NCI-H345 treated with DMSO at 0.1 percent for 48 hours (cell line): ENCODE measurements around the gene CSMD2.

Experiments
- DNase-seq: peaks from one replicate; lab custom pipeline; 2025; ENCODE audit not compliant: unreplicated experiment; lab: John Stamatoyannopoulos, UW

The CSMD2 gene

DNA sequence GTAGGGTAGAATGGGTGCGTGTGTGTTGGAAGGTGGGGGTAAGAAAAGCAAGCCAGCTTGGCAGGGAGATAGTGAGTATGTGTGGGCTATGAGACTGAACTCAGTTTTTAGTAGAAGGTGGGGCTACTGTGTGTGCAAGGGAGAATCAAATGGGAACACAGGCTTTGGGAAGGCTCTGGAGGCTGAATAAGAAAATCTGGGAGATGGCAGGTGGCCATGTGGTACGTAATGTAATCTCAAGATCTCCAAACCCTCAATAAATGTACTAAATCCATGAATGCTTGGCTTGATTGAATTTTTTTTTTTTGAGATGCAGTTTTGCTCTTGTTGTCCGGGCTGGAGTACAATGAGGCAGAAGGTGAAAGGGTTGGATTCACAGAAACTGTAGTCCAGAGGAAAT lies 696.1 kb downstream of the CSMD2 start:
- DNase-seq, result no peak

GRCh38 chr1:33468531-33468930 lies 696.5 kb downstream of the CSMD2 start:
- DNase-seq, result no peak

- no peak for DNase-seq
These were observed 697.0 kb downstream of the CSMD2 start for GRCh38 chr1:33468011-33468410.

DNA sequence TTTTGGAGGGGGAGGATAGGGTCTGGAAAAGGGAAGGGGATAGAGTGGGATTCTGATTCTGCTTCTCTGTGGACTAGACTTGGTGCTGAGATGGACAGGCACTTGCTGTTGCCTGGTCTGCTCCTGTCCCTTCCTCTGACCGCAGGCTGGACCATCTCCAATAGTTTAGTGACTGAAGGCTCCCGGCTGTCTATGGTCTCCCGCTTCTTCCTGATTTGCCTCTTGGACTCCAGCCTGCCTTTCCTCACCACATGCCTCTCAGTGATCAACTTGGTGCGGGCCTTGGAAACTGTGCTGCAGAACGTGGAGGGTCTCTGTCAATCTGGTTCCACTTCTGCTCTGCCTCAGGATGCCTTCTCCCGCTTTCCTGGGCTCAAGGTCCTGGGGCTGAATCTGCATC lies 698.9 kb downstream of the CSMD2 start:
- no peak for DNase-seq

- no peak for DNase-seq
These were observed 699.7 kb downstream of the CSMD2 start for GRCh38 chr1:33465316-33465715.

DNA sequence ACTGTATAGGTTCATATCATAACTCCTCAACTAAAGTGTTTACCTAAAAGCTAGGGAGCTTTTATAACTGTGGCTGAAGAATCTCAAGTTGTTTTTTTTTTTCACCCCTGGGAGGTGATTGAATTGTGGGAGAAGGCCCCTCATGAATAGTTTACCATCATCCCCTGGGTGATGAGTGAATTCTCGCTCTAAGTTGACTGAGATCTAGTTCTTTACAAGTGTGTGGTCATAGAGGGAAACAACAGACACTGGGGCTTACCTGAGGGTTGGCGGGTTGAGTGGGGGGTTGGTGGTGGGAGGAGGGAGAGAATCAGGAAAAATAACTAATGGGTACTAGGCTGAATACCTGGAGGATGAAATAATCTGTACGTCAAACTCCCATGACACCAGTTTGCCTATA lies 700.5 kb downstream of the CSMD2 start:
- no peak for DNase-seq
